HG02571 (cell line): ENCODE data around the gene CHIC1.
"Not testable (repeated sequence)": the region's sequence is repeated elsewhere in the genome, so short reads cannot be mapped to it uniquely, and the experiment has no call there.

Experiments used
- ATAC-seq: cut with Tn5 transposase; IDR thresholded peaks from one replicate; pipeline ENCODE4 v1.9.1; 2021; ENCODE audit warnings: mild to moderate bottlenecking, moderate library complexity; ENCODE audit not compliant: unreplicated experiment

Gene CHIC1

DNA sequence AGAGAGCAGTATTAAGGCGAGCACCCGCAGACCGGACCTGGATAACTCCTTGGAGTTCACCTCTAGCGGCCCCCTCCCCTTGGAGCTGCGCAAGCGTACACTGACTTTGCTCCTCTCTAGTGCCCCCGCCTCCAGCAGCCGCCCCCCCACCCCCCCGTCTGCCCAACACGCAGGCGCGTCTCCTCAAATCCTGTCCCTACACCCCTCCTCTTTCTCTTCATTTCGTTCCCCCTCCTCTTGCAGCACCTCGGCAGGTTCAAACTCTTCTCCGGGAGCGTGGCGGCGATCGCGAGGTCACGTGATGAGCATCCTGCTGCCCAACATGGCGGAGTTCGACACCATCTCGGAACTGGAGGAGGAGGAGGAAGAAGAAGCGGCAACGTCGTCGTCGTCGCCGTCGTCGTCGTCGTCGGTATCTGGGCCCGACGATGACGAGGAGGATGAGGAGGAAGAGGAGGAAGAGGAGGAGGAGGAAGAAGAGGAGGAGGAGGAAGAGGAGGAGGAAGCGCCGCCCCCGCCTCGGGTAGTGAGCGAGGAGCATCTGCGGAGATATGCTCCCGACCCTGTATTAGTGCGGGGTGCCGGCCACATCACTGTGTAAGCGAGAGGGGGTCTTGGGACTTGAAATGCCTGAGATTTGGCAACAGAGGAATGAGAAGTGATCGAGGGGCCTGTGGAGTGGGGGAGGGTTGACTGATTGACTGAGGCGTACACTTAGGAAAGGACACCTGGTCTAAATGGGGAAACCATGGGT is at the start of gene CHIC1:
Gene CHIC1, plus strand, starts transcription at position 214 of the 754 bp plus-strand sequence. Its CDS starts 88 bp downstream, at position 302.
- ATAC-seq = peak; percentile 61

DNA sequence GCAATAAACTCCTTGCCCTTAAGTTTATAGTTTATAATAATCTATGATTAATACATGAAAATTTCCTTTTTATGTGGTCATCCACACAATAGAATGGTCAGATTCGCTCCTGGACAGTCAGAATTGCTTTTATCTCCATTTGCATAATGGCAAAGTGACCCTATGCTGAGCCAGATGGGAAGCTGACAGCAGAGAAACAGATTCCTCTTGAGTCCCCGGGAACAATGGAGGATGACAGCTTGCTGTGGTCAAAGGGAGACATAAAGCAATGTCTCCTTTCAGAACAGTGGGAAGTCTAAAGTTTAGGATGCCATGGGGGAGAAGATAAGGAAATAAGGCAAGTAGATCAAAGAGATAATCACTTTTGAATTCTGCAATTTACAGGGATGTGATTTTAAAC is 40.2 kb upstream of the CHIC1 start:
- not testable (repeated sequence) for ATAC-seq

DNA sequence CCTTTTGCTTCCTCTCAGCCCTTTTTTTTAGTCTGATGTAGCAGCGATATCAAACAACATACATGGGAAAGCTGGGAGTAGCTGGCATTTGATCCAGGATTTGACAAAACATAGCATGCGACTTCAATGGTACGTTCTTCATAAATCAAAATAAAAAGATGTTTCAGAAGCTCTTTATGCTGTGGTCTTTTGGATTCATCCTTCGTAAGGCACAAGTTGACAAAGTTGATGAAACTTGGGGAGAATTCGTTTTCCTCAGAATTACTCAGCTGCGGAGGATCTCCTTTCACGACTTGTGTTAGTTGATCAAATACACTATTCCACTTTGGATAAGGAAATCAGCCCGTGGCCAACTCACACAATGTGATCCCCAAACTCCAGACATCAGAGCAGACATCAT is 38.1 kb upstream of the CHIC1 start:
- no peak for ATAC-seq

DNA sequence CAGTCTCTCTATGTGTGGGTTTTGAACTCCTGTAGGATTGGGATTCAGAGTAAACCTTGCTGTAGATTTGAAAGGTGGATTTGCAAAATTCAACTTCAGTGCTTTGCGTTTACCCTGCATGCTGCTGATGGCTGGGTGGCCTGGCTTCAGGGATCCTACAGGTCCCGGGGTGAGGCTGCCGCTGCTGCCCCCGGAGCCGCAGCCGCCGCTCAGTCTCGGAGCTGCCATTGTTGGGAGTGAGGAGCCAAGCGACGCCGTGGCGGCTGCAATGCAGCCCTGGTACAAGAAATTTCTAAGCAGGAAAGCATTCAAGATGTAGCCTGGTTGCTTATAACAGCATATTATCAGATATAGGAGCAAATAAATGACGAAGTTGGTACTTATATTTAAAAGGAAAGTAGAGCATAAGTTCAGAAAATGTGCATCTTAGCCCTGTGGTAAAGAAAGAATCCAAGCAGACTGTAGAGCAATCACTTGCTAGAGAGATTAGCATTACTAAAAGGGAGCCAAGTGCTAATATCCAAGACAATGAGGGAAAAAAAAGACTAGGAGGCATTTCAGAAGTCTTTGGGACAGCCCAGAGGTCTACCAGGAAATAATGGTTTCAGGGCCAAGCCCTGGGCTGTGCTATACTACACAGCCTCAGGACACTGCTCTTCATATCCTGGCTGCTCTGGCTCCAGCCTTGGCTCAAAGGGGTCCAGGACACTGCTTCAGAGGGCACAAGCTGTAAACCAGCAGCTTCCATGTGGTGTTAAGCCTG is 36.9 kb upstream of the CHIC1 start:
- no peak for ATAC-seq

DNA sequence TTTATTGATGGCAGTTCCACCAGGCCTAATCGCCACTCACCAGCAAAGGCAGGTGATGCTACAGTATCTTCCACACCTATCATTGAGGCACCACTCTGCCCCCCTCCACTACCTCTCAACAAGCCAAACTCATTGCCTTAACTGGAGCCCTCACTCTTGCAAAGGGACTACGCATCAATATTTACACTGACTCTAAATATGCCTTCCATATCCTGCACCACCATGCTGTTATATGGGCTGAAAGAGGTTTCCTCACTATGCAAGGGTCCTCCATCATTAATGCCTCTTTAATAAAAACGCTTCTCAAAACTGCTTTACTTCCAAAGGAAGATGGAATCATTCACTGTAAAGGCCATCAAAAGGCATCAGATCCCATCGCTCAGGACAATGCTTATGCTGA is 31.3 kb upstream of the CHIC1 start:
- not testable (repeated sequence) for ATAC-seq

DNA sequence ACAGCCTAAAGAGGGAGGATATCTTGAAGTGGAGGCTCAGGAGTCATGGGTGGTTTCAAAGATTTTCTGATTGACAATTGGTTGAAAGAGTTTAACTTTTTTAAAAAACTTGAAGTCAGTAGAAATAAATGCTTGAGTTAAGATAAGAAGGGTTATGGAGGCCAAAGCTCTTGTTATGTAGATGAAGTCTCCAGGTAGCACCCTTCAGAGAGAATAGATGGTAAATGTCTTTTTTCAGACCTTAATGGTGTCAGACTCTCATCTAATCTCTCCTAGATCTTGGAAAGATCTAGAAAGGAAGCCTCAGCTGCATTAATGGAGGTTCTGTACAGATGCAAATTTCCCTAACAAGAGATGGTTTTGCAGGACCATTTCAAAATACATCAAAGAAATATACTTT is 6.8 kb upstream of the CHIC1 start:
- no peak for ATAC-seq

DNA sequence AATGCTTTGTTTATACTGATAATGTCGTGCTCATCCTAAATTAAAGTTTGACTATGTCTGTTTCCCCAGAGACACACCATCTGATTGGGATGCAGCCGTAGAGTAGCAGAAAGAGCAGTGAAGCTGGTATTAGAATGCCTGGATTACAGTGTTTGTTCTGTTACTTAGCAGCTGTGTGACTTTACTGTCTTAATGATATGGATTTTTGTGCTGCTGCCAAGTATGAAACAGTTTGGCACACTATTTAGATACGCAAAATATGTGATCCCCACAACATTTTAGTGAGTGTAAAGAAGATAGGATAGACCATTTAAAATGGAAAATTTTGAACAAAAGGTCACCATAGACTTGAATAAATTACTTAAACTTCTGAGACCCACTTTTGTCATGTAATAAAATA is 1.2 kb upstream of the CHIC1 start:
- ATAC-seq = no peak

DNA sequence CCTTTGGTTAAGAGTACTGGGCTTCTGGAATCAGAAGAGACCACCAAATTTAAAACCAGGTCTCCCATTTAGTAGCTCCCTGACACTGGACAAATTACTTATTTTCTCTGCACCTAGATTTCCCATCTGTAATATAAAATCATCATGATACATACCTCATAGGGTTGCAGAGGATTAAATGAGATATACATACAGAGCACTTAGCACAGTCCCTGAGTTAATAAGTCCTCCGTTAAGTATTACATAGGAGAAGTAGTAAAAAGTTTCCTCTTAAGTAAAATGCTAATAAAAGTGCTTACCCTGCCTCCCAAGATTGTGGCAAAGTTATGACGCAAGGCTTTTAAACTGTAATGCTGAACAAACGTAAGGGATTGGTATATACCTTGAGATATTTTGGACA is 539 bp upstream of the CHIC1 start:
- peak; percentile 11 for ATAC-seq

DNA sequence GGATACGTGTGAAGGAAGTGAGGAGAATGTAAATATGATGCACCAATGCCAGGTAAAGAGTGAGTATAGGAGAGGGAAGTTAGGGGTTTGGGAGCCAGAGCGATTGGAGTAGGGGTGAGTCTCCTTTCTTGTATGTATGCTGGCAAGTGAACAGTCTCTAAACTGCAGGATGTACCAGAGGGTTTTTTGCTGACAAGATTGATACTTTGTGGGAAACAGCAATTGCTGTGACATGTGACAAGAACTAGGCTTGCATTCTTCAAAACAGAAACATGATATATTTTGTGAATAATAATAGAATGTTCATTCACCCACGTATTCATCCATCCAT is 706 bp downstream of the CHIC1 start:
- ATAC-seq = peak; percentile 21

DNA sequence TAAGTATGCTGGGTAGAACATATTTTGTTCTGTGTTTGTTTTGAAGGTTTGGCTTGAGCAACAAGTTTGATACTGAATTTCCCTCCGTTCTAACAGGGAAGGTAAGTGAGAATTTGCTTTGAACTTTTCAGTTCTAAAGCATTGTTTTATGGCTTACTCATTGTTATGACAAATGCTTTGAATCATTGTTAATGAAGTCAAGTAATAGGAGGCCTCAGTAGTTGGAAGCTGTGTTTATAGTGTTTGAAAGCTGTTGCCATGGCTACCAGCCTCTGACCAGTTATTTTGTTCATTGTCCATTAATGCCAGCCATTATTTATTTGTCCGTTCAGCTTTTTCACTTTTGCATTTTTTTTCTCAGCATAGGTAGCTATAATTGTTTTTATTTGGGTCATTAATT is 14.4 kb downstream of the CHIC1 start:
- no peak for ATAC-seq

DNA sequence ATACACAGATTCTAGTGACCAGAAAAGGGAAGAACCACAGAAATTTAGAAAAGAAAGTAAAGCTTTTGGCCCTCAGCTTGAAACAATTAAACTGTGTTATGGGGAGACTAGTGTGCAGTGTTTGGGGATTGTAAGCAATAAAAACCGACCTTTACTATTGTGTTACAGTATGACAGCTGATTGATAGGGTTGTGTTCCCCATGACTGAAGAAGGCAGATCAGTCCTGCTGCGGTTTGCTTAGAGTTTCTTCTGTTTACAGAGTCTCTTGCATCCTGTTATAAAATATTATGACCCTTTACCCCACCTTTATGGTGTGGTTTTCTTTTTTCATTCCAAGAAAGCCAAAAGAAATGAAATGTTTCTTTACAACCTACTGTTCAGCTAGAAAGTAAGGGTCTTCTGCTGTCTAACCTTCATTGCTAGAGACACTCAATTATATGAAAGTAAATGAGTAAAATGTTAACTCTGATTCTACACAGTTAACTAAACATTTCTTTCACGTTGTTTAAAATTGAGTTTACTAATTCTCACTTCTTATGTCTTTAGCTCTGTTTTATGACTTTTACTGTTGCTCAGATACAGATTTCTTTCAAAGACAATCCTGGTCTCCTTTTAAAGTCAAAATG is 18.1 kb downstream of the CHIC1 start:
- ATAC-seq = no peak

DNA sequence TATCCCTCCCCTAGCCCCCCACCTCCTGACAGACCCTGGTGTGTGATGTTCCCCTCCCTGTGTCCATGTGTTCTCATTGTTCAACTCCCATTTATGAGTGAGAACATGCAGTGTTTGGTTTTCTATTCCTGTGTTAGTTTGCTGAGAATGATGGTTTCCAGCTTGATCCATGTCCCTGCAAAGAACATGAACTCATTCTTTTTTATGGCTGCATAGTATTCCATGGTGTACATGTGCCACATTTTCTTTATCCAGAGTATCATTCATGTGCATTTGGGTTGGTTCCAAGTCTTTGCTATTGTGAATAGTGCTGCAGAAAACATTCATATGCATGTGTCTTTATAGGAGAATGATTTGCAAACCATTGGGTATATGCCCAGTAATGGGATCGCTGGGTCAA is 34.8 kb downstream of the CHIC1 start:
- not testable (repeated sequence) for ATAC-seq

DNA sequence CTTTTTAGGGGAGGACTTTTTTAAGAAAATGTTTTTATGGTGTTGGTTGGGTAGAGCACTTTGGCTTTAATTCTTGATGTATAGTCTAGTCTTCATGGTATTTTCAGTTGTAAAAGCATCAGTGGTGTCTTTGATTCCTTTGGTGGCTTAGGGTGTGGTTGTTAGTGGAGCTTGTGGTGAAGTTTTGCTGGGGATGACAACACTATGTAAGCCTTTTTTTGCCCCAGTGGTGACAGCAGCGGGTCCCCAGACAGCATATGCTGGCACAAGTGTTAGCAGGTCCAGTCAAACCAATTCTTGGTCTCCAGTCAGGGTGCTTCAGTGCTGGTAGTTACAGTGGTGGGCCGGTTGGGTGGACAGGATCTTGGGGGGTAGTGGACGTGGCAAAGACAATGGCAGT is 52.0 kb downstream of the CHIC1 start:
- no peak for ATAC-seq

DNA sequence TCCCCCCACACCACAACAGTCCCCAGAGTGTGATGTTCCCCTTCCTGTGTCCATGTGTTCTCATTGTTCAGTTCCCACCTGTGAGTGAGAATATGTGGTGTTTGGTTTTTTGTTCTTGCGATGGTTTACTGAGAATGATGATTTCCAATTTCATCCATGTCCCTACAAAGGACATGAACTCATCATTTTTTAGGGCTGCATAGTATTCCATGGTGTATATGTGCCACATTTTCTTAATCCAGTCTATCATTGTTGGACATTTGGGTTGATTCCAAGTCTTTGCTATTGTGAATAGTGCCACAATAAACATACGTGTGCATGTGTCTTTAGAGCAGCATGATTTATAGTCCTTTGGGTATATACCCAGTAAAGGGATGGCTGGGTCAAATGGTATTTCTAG is 78.7 kb downstream of the CHIC1 start:
- not testable (repeated sequence) for ATAC-seq

DNA sequence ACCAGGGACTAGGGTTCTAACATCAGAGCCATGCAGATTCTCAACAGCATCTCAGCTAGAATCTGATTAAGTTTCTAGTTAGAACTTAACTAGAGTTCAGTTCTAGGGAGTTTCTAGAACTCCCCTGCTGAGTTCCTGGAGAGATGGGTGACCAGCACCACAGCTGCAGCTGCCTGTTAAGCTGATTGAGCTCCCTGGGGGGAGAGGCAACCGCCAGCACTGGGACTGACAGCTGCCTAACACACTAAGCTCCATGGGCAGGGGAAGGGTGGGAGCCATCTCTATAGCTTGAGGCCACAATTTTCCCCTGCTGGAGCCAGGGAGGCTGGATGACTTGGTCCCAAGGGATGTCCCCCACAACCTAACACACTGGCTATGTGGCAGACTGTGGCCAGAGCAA is 84.2 kb downstream of the CHIC1 start:
- ATAC-seq = peak; percentile 76

DNA sequence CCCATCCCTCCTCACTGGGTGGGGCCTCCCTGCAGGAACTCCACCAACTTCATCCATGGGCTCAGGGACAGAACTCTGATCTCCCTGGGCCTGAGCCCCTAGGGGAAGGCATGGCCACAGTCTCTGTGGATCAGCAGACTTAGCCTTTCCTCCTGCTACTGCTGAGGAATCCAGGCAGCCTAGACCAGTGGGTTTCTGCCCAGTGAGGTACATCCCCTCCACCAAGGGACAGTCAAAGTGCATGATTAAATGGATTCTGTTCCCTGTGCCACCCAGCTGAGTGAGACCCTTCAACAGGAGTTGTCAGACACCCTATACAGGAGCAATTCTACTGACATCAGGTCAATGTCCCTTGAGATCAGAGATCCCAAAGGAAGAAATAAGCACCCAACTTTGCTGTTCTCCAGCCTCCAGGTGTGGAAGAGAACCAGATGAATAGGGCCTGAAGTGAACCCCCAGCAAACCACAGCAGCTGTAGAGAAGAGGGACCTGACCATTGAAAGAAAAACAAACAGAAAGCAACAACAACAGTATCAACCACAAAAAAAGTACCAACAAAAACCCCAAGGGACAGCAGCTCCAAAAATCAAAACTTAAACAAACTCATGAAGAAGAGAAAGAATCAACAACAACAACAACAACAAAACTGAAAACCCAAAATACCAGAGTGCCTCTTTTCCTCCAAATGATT is 84.8 kb downstream of the CHIC1 start:
- peak; percentile 55 for ATAC-seq

DNA sequence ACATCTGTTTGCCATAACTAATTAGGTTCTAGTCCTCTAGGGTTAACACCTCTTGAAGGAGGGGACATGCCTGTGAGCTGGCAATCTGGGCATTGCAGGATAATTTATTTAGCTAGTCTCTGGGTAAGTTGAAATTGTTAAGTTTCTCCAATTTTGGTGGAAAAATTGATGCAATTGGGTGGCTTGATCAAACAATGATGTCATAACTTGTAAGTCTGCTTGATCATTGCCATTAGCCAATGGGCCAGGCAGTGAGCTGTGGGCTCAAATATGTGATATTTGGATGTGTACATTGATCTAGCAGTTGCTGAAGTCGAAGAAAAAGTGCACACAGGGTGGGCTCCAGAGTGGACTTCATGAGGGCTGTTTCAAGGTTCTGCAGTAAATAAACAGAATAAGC is 98.3 kb downstream of the CHIC1 start:
- ATAC-seq = not testable (repeated sequence)

DNA sequence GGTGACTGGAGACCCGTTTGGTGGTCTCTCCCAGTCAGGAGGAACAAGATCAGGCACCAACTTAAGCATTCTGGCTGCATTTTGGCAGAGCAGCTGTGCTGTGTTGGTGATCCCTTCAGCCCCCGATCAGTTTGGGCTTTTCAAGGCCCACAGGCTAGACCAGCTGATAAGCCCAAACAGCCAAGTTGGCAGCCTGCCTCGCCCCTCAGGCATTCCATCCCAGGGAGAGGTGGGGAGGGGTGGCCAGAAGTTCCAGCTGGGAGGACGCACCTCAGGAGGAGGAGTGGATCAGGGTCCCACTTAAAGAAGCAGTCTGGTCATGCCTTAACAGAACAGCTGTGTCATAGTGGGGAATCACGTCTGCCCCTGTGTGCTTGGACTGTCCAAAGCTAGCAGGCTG is 105.8 kb downstream of the CHIC1 start:
- no peak for ATAC-seq

DNA sequence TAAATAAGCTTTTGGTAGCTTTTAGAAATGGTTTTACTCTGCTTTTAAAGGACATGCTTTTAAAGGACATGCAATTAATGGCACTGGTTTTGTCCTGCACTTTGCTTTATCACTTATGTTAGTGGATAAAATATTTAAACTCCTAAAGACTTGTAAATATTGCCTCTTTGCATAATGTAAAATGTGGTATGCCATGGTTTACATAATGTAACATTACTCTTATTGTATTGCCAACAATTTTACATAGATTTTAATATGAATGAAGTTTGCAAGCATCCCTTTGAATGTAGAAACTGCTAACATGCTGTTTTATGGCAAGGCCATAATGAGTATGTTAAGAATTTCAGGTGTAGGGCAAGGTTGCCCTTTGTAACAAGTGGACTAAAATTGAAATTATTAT is 118.4 kb downstream of the CHIC1 start:
- ATAC-seq = no peak

DNA sequence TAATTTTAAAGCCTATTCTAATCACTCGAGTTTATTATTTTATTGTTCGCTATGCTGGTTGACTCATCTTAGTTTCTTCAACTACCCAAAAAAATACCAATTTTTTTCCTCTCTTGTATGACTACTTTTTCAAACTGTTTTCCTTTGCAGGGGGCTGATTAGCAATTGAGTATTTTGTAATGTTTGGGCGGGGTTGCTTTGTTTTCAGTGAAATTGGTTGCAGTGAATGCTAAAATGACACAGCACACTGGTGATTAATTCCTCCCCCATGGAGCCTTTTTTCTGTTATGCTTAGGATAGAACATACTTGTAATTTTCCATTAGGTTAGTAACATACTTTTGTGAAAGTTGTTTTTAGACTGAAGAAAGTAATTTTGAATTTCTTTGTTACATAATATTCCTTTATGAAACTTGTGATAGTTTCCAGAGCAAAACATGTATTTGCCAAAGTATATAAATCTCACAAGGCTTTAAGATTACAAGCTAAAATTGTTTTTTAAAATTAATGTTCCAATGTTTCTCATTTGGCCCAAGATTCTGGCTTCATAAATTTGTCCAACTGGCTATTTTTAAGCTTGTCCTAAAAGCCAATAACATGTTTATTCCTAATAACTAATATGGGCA is 120.4 kb downstream of the CHIC1 start:
- ATAC-seq = no peak

DNA sequence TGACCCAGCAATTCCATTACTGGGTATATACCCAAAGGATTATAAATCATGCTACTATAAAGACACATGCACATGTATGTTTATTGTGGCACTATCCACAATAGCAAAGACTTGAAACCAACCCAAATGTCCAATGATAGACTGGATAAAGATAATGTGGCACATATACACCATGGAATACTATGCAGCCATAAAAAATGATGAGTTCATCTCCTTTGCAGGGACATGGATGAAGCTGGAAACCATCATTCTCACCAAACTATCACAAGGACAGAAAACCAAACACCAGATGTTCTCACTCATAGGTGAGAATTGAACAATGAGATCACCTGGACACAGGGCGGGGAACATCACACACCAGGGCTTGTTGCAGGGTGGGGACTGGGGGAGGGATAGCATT is 144.0 kb downstream of the CHIC1 start:
- not testable (repeated sequence) for ATAC-seq
